ENCODE results near the gene SPOCK1.

DNA sequence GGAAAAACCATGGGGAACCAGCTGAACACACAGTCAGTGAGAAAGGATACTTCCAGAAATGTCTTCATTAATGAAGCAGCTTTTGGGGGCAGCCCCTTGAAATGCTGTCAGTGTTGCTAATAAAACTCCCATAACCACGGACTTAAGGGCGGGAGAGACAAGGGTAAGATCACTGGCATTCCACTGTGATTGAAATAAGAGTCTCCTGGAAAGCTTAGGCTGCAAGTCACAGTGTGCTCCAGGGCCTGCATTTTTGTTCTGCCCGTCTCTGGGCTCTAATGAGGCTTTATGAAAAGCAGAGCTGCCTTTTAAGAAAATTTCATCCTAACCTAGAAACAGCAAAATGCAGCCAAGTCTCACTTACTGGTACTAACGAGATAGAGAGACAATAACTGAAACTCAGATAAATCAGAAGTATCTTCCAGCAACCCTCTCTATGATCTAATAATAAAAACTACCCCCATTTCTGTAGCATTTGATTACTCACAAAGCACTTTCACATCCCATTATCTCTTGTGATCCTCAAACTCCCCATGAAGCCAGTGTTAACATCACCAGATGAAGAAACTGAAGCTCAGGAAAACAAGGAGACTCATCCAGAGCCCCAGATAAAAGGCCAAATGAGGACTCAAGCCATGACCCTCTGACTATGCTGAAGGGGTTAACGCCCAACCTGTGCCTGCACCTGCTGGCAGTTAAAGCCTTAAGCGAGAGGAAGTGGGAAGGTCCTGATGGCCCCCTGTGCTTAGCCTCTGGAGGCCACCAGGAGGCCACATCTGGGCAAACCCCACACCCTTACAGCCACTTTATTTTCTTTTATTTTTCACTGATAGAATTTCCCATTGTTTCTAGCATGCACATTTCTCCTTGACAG lies 37.5 kb downstream of the SPOCK1 start:
- TF ChIP-seq, protein P1, sequence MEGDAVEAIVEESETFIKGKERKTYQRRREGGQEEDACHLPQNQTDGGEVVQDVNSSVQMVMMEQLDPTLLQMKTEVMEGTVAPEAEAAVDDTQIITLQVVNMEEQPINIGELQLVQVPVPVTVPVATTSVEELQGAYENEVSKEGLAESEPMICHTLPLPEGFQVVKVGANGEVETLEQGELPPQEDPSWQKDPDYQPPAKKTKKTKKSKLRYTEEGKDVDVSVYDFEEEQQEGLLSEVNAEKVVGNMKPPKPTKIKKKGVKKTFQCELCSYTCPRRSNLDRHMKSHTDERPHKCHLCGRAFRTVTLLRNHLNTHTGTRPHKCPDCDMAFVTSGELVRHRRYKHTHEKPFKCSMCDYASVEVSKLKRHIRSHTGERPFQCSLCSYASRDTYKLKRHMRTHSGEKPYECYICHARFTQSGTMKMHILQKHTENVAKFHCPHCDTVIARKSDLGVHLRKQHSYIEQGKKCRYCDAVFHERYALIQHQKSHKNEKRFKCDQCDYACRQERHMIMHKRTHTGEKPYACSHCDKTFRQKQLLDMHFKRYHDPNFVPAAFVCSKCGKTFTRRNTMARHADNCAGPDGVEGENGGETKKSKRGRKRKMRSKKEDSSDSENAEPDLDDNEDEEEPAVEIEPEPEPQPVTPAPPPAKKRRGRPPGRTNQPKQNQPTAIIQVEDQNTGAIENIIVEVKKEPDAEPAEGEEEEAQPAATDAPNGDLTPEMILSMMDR (conservative IDR thresholded peaks at IDR 0.05) = no peak
- no peak for TF ChIP-seq EZH2 (IDR thresholded peaks at IDR 0.05; ENCODE audit: low read depth)

All from PC-9 (cell line).